ENCODE data around the gene CDH20. TPM values are rescaled to one million over a fixed set of nuclear protein-coding genes. Genes with fewer than 3 reads are reported as not detected.

The CDH20 gene
- total and polyA plus RNA-seq, 2 experiments from 2014 or later = 1.3 to 3.6 TPM

DNA sequence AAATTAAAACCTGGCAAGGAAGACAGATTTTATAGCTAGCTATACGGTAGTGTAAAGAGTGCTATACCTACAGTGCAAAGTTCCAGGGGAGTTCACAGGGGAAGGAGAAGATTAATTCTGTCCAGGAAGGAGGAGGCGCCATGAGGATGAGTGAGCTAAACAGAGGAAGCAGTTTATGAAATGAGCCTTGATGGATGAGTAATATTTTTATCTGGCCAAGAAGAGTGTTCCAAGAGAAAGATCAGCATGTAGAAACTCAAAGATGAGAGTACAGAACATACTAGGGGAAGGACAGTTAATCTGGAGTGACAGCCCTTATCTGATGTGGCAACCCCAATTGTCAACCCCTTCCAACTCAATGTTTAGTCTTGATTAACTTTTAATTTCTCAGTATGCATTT is 54.8 kb downstream of the CDH20 start:
- no peaks in the 10 kb centered on the region for H3K79me2 ChIP-seq
- H3K27me3 ChIP-seq = no peaks in the 10 kb centered on the region
- no peak overlapping the region for H3K4me3 ChIP-seq
- no peak overlapping the region for H3K4me2 ChIP-seq
- no peaks in the 10 kb centered on the region for H3K9me3 ChIP-seq (ENCODE audit: low read depth)
- DNase-seq (ENCODE audit: low spot score) = no peak
- no peaks in the 10 kb centered on the region for H4K20me1 ChIP-seq (ENCODE audit: insufficient read depth, poor library complexity, severe bottlenecking)
- H2AFZ ChIP-seq = no peak overlapping the region
- no peaks in the 10 kb centered on the region for H3K36me3 ChIP-seq (replicated peaks; ENCODE audit: insufficient read depth, low read depth)
- no peak overlapping the region for H3K27ac ChIP-seq
- H3K9me2 ChIP-seq (replicated peaks; ENCODE audit: insufficient read depth) = no peaks in the 10 kb centered on the region
- TF ChIP-seq CTCF (IDR thresholded peaks at IDR 0.05; ENCODE audit: poor library complexity) (no peak), EZH2phosphoT487 (IDR thresholded peaks at IDR 0.05; ENCODE audit: low read depth, severe bottlenecking, unreplicated experiment) (no peak), EZH2 (IDR thresholded peaks at IDR 0.05; ENCODE audit: borderline replicate concordance) (no peak)
- WGBS (ENCODE audit: low lambda C conversion rate, missing lambda C conversion rate) = 78% methylated on average over 2 of the region's 2 CpGs
- H3K4me1 ChIP-seq (ENCODE audit: insufficient read depth) = no peaks in the 10 kb centered on the region

GRCh38 chr18:61394983-61395382 is 61.8 kb downstream of the CDH20 start:
- H3K4me3 ChIP-seq = no peak overlapping the region
- no peaks in the 10 kb centered on the region for H3K27me3 ChIP-seq
- H3K9me2 ChIP-seq (replicated peaks; ENCODE audit: insufficient read depth) = no peaks in the 10 kb centered on the region
- no peaks in the 10 kb centered on the region for H3K9me3 ChIP-seq (ENCODE audit: low read depth)
- H3K4me2 ChIP-seq = no peak overlapping the region
- no peak overlapping the region for H3K27ac ChIP-seq
- TF ChIP-seq CTCF (IDR thresholded peaks at IDR 0.05; ENCODE audit: poor library complexity) (no peak), EZH2phosphoT487 (IDR thresholded peaks at IDR 0.05; ENCODE audit: low read depth, severe bottlenecking, unreplicated experiment) (no peak), EZH2 (IDR thresholded peaks at IDR 0.05; ENCODE audit: borderline replicate concordance) (no peak)
- H3K36me3 ChIP-seq (replicated peaks; ENCODE audit: insufficient read depth, low read depth) = no peaks in the 10 kb centered on the region
- no peak for DNase-seq (ENCODE audit: low spot score)
- H4K20me1 ChIP-seq (ENCODE audit: insufficient read depth, poor library complexity, severe bottlenecking) = no peaks in the 10 kb centered on the region
- no peaks in the 10 kb centered on the region for H3K79me2 ChIP-seq
- H2AFZ ChIP-seq = no peak overlapping the region
- H3K4me1 ChIP-seq (ENCODE audit: insufficient read depth) = no peaks in the 10 kb centered on the region

DNA sequence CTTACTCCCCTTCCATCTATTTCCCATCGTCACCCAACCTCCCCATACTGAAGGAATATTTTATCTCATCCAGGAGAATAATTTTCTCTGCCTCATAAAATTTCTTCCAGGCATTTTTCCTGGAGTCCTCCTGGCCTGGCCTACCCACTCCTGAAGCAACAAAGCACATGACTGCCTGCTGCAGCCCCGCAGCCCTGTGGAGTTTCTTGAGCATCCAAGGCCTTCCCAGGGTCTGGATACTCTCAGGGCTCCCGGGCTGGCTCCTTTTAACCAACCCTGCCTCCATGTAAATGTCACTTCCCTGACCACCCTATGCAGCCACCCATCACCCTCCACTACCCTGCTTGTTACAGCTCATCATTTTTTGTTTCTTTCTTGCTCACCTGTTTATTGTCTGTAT is 64.0 kb downstream of the CDH20 start:
- H3K27me3 ChIP-seq = no peaks in the 10 kb centered on the region
- WGBS (ENCODE audit: low lambda C conversion rate, missing lambda C conversion rate) = 83% methylated on average over 3 of the region's 3 CpGs
- no peaks in the 10 kb centered on the region for H3K9me2 ChIP-seq (replicated peaks; ENCODE audit: insufficient read depth)
- H4K20me1 ChIP-seq (ENCODE audit: insufficient read depth, poor library complexity, severe bottlenecking) = no peaks in the 10 kb centered on the region
- no peak overlapping the region for H3K4me3 ChIP-seq
- no peaks in the 10 kb centered on the region for H3K79me2 ChIP-seq
- no peak for DNase-seq (ENCODE audit: low spot score)
- no peaks in the 10 kb centered on the region for H3K9me3 ChIP-seq (ENCODE audit: low read depth)
- no peak overlapping the region for H2AFZ ChIP-seq
- no peaks in the 10 kb centered on the region for H3K36me3 ChIP-seq (replicated peaks; ENCODE audit: insufficient read depth, low read depth)
- TF ChIP-seq CTCF (IDR thresholded peaks at IDR 0.05; ENCODE audit: poor library complexity) = no peak
- no peak for TF ChIP-seq EZH2phosphoT487 (IDR thresholded peaks at IDR 0.05; ENCODE audit: low read depth, severe bottlenecking, unreplicated experiment)
- TF ChIP-seq EZH2 (IDR thresholded peaks at IDR 0.05; ENCODE audit: borderline replicate concordance) = no peak
- no peaks in the 10 kb centered on the region for H3K4me1 ChIP-seq (ENCODE audit: insufficient read depth)
- no peak overlapping the region for H3K27ac ChIP-seq
- no peak overlapping the region for H3K4me2 ChIP-seq

All from hepatocyte (in vitro differentiated cells).